HL-60/S4 treated with phorbol 12-myristate 13-acetate at 8.2 ng/mL for 4 days and 3 days (cell line): Measurements from ENCODE around the gene UPK3B.
"Not testable (repeated sequence)": the region's sequence is repeated elsewhere in the genome, so short reads cannot be mapped to it uniquely, and the experiment has no call there.

Source experiments
- in situ Hi-C: fragments of 300-500 bp; cut with MboI; formaldehyde crosslinking; loops from 2 replicates; pipeline ENCODE4 v1.15.0; 2022; ENCODE audit warnings: low sequenced_read_pairs

The UPK3B gene

DNA sequence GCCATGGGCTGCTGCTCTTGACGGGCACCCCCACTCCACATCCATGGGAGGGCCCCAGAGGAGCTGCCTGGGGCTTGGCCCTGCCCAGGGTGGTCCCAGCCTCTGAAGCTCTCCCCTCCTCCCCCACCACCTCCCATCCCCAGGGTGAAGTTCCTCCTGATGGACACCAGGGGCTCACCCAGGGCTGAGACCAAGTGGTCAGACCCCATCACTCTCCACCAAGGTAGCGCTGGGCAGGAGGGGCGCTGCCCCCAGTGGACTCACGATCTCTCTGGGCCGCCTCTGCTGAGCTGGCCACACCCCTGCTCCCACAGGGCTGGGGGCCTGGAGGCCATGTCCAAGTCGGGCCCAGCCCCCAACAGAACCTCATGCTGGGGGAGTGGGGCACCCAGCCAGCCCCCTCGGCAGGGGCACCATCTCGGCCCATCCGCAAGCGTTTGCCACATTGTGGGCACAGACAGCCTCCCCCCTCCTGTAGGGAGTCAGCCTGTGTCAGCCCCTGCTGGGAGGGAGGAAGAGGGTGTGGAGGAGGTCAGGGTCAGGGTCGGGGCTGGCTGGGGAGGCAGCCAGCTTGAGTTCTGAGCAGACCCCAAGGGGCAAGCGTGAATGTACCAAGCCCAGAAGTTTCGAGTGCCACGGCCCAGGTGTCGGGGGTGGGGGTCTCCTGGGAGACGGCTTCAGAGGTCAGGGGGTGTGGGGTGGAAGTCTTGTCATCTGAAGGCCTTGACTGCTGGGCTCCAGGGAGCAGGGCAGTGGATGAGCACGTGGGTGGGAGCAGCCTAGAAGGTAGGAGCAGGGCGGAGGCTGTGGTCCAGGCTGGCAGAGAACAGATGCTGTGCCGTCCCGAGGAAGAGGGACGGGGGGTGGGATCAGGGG lies 2.8 kb downstream of the UPK3B start:
- in situ Hi-C loops, result no loop called here

DNA sequence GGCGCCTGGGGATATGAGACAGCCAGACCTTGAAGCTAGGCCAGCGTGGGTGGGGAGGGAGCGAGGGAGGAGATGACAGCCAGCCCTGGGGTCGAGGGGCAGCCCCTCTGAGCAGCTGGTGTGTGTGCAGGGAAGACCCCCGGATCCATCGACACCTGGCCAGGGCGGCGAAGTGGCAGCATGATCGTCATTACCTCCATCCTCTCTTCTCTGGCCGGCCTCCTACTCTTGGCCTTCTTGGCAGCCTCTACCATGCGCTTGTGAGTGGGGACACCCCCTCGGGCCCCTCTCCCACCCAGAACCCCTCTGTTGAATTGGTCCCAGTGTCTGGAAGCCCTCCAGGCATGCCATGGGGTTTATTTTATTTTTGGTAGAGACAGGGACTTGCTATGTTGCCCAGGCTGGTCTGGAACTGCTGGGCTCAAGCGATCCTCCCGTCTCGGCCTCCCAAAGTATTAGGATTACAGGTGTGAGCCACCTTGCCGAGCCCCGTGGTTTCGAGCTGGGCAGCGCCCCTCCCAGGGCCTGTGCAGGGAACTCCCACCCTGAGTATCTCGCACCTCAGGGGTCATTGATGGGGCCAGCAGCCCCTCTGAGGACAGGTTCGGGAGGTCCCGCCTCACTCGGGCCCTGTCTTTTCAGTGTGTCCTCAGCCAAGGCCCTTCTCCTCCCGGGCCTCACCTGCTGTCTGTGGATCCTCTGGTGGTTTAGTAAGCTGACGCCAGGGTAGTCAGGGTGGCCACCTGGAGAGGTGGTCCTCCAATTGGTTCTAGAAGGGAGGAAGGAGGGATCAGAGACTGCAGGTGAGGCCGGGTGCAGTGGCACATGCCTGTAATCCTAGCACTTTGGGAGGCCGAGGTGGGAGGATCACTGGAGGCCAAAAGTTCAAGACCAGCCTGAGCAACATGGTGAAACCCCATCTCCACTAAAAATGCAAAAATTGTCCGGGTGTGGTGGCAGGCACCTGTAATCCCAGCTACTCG lies 3.8 kb downstream of the UPK3B start:
- in situ Hi-C loops, result no loop called here

DNA sequence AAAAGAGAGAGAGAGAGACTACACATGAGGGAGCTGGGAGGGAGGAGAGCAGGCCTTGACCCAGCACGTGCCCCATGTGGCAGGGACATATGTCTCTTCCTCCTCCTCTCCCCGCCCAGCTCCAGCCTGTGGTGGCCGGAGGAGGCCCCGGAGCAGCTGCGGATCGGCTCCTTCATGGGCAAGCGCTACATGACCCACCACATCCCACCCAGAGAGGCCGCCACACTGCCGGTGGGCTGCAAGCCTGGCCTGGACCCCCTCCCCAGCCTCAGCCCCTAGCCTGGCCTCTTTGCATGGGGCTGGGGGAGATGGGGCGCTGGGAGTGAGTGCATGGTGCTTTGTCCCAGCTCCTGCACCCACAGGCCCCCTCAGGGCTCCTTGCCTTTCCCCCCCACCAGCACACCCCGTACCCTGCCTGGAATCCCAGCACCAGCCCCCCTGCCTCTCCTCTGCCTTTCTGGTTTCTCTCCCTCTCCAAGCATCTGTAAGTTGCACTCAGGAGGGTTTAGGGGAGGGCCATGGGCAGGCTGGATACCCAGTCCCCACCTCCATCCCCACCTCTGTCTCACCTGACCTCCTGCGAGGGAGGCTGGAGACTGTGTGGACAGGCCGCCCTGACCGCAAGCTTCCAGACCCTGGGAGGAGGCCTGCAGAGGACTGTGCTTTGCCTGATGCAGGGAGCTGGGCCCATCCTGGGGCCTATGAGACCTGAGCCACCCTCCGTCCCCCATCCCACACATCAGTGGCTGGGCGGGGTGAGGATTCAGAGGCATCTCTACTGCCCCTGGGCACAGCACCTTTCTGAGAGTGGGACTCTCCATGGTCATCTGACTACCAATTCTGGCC lies 4.8 kb downstream of the UPK3B start:
- in situ Hi-C loops, result no loop called here

DNA sequence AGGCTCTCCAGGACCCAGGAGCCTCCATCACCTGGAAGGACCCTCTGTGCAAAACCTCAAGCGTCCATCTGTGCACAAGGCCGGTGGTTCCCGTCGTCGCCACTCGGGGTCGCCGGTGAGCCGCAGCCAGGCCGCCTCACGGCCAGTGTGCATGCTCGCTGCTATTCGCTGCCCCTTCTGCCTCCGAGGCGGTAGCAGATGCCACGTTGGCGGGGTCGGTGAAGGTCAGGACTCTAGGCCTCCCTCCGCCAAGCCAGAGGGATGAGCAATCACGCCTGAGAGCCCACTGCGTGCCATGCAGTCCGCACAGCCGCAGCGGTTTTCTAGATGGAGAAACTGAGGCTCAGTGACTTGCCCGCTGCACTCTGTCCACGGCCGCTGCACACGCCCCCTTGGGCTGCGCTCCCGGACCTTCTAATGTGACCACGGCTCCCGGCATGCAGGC lies 5.7 kb downstream of the UPK3B start:
- in situ Hi-C loops, result no loop called here

DNA sequence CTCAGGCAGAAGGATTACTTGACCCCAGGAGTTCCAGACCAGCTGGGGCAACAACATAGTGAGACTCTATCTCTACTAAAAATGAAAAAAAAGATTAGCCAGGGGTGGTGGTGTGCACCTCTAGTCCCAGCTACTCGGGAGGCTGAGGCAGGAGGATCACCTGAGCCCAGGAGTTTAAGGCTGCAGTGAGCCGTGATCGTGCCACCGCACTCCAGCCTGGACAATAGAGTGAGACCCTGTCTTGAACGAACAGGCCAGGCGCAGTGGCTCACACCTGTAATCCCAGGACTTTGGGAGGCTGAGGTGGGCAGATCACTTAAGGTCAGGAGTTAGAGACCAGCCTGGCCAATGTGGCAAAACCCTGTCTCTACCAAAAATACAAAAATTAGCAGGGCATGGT lies 6.6 kb downstream of the UPK3B start:
- in situ Hi-C loops, result not testable (repeated sequence)

DNA sequence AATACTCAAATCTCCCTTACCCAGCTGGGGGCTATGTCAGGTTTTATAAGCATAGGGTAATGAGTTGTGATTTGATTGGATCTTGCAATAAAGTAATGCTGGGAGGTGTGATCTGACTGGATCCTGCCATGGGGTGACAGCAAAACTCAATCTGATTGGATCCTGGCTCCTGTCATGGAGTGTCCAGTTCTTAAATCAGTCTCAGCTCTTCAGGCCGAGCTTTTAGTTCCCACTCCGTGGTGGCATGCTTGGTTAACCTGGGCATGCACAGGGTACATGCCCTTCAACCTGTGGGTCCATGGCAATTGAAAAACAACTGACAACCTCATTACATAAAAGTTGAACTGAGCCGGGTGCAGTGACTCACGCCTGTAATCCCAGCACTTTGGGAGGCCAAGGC lies 15.8 kb downstream of the UPK3B start:
- in situ Hi-C loops, result not testable (repeated sequence)

DNA sequence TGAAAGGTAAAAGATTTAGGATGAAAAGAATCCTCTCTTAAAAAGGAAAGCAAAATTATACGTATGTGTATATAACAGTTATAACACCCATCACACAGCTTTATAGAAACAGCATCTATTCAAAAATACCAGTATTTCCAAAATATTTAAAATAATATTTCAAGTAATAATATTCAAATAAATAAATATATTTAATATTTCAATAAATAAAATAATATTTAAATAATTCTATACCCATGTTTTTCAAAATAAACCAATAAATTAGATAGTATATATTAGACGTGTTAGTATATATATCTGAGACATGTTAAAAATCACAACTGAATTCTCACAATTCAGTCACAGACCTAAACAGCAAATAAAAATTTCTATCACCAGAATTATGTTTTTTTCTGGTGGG lies 21.3 kb downstream of the UPK3B start:
- in situ Hi-C loops, result not testable (repeated sequence)

DNA sequence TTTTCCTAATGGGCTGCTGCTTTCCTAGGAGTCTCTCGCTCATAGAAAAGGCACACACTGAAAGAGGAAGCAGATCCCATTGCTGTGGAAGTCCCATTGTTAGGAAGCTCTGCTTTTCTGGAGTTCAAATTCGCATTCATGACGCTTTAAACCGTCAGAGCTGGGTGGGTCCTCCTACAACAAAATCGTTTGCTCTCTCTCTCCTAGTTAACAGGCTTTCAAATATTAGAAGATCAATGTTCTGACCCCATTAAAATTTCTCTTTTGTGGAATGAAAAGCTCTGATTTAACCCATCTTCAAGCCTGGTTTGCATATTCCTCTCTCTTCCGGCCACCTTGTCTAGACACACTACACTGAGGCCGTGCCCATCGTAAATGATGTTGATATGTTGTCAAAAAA lies 32.8 kb downstream of the UPK3B start, which contains the start of gene SPDYE16:
SPDYE16 (minus strand) TSS at position 101 of the 400 bp plus-strand sequence. CDS start 1,838 bp downstream, outside the sequence.
- in situ Hi-C loops, result not testable (repeated sequence)

DNA sequence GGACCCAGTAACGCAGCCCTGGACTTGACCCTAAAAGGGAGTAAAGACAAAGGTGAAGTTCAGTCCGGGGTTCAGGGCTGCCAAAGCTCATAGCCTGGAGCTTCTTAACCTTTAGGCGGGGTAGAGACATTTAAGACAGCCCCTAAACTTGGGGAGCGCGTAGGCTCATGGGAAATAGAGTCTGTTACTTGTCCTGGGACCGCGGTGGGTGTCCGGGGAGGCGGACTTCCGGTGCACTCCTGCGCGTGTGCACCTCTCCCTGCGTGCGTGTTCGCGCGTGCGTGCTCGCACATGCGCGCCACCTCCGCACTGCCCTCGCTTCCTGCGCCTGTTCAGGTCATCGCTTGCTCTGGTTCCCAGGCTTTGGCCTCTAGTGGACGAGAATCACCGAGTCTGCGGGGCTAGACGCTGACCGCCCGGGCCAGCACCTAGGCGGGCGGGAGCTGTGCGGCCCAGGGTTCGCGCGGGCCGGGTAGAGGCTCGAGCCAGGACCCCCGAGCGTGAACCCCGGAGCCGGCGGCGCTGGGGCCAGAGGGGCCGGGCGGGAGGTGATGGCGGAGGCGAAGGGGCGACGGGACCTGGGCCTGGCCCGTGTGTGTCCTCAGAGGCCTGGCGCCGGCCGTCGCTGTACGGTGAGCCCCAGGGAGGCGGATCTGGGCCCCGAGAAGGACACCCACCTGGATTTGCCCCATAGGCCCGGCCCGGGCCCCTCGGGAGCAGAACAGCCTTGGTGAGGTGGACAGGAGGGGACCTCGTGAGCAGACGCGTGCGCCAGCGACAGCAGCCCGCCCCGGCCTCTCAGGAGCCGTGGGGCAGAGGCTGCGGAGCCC lies 38.9 kb downstream of the UPK3B start:
- in situ Hi-C loops, result not testable (repeated sequence)

DNA sequence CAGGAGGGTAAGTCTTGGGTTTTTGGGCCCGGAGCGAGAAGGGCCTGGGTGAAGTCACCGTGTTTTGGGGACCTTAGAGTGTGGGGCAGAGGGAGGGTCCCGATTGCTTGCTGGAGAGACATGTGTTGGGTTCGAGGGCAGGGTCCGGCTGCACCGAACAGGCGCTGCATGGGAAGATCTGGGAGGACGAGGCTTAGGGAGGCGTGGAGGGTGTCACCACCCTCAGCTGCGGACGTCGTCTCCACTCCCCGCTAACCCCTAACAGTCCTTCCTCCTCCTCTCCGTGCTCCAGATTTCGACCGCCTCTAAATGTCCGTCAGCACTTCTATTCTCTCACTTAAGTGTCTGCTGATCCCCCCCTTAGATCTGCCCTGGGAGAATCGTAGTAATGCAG lies 39.5 kb downstream of the UPK3B start:
- in situ Hi-C loops, result not testable (repeated sequence)

DNA sequence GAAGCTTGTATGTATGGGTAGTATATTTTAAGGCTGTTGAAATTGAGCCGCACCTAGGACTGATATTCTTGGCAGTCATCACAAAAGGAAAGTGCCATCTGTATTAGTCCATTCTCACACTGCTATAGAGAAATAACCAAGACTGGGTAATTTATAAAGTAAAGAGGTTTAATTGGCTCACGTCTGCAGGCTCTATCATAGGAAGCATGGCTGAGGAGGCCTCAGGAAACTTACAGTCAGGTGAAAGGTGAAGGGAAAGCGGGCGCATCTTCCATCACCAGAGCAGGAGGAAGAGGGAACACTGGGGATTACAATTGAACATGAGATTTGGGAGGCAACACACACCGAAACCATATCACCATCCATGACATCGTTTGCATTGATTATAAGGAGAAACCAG lies 41.6 kb downstream of the UPK3B start:
- in situ Hi-C loops, result not testable (repeated sequence)

DNA sequence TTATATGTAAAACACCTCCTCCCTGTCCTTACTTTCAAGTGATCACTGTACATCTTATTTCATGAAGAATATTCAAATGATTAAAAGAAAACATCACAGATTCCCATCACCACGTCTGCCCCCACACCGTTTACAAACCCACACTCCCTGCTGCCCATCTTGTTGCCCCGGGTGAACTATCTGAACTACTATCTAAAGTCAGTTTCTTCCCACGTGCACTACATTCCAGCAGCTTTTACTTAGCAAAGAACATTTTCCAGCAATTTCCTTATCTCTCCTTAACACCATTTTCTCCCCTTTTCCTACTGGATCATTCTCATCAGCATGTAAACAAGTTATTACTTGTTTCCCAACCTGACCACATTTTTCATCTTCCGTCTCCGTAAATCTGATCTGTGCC lies 49.3 kb downstream of the UPK3B start:
- in situ Hi-C loops, result not testable (repeated sequence)

DNA sequence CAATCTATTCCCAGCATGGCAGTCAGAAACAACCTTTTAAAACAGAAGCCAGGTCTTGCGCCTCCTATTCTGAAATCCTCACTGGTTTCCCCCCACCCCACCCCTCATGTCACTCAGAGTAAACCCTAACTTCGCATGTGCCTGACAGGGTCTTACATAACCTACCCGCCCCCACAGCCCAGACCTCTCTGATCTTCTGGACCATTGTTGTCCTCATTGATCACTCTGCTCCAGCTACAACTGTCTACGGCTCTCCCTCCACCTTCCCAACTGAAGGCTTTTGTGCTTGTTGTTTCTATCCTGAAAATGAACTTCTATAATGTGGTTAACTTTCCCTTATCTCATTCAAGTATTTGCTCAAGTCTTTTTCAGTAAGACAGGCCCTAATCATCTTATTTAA lies 49.8 kb downstream of the UPK3B start:
- in situ Hi-C loops, result not testable (repeated sequence)

DNA sequence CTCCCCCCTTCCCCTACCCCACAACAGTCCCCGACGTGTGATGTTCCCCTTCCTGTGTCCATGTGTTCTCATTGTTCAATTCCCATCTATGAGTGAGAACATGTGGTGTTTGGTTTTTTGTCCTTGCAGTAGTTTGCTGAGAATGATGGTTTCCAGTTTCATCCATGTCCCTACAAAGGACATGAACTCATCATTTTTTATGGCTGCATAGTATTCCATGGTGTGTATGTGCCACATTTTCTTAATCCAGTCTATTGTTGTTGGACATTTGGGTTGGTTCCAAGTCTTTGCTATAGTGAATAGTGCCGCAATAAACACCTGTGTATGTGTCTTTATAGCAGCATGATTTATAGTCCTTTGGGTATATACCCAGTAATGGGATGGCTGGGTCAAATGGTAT lies 51.0 kb downstream of the UPK3B start:
- in situ Hi-C loops, result not testable (repeated sequence)

DNA sequence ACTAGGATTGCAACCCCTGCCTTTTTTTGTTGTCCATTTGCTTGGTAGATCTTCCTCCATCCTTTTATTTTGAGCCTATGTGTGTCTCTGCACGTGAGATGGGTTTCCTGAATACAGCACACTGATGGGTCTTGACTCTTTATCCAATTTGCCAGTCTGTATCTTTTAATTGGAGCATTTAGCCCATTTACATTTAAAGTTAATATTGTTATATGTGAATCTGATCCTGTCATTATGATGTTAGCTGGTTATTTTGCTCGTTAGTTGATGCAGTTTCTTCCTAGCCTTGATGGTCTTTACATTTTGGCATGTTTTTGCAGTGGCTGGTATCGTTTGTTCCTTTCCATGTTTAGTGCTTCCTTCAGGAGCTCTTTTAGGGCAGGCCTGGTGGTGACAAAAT lies 54.6 kb downstream of the UPK3B start:
- in situ Hi-C loops, result not testable (repeated sequence)
